Measurements from ENCODE around the gene PTPDC1. TPM values are rescaled to one million over a fixed set of nuclear protein-coding genes. Genes with fewer than 3 reads are reported as not detected.

PTPDC1 gene
- total and polyA plus RNA-seq, 2 donors (not counting 1 experiment from before 2014, with no cell fraction given), result 3.7 to 9.8 TPM

- peaks cover 0 to 7% (median 0%) of the 10 kb centered on the region in 3 donors for H3K9me3 ChIP-seq (ENCODE audit: control extremely low read depth in 1 of 3, control insufficient read depth in 2 of 3, insufficient read depth in 1 of 3, low read length in 2 of 3)
- no peak overlapping the region for H3K4me2 ChIP-seq (replicated peaks; ENCODE audit: low read depth, low read length, poor library complexity, severe bottlenecking)
- peaks cover 35 to 37% of the 10 kb centered on the region in 2 donors for H3K4me1 ChIP-seq (ENCODE audit: control insufficient read depth in 2 of 2, insufficient read depth in 2 of 2, low read length in 2 of 2)
- TF ChIP-seq CTCF (IDR thresholded peaks at IDR 0.05), result no peak
- TF ChIP-seq EZH2 (IDR thresholded peaks at IDR 0.05; ENCODE audit: borderline replicate concordance, insufficient read depth, low read depth, low read length, poor library complexity, severe bottlenecking), result no peak
- no peak overlapping the region for H3K9ac ChIP-seq (ENCODE audit: low read length)
- no peaks in the 10 kb centered on the region for H3K36me3 ChIP-seq (replicated peaks in 1 of 2; ENCODE audit: control extremely low read depth in 1 of 2, control insufficient read depth in 1 of 2, extremely low read depth in 1 of 2, insufficient read depth in 2 of 2, low read length in 1 of 2)
- ATAC-seq (ENCODE audit: low read depth), result no peak
- WGBS (ENCODE audit: insufficient coverage), result 39% methylated on average over 8 of the region's 10 CpGs
- no peak overlapping the region for H3K27ac ChIP-seq (ENCODE audit: low read length in 2 of 2)
- DNase-seq, result no peak
- Mint-ChIP-seq H3K4me1 (peaks cover 38% of the 10 kb centered on the region), H3K9me3 (ENCODE audit: insufficient read depth) (peaks cover 5% of the 10 kb centered on the region), H3K4me3 (no peak overlapping the region), H3K27ac (no peak overlapping the region), H3K27me3 (no peaks in the 10 kb centered on the region)
- ChIA-PET CTCF (interaction anchor here (0.7 to 3.1 kb wide), 3 partner anchors 25 to 92 kb away, joined by 3 to 10 read pairs (median 6); no protein-coding TSS in a partner anchor), POLR2A (interaction anchor here (0.7 kb wide), 1 partner anchor 1145 kb away, joined by 5 read pairs; no protein-coding TSS in a partner anchor)
- no peaks in the 10 kb centered on the region for H4K20me1 ChIP-seq (ENCODE audit: control insufficient read depth, insufficient read depth, low read length, poor library complexity, severe bottlenecking)
- peak overlapping the region; percentile 14 for H2AFZ ChIP-seq (ENCODE audit: insufficient read depth, low read depth, low read length, poor library complexity, severe bottlenecking)
- no peaks in the 10 kb centered on the region for H3K27me3 ChIP-seq (replicated peaks in 1 of 4; ENCODE audit: control extremely low read depth in 1 of 4, control insufficient read depth in 3 of 4, insufficient read depth in 4 of 4, low read length in 3 of 4)
- no peaks in the 10 kb centered on the region for H3K79me2 ChIP-seq (ENCODE audit: control insufficient read depth, insufficient read depth, low read length)
- intact Hi-C loops (cut with micrococcal nuclease), result no loop called here
- H3K4me3 ChIP-seq (ENCODE audit: control extremely low read depth in 1 of 5, extremely low read depth in 1 of 5, insufficient read depth in 1 of 5, low read depth in 2 of 5, low read length in 4 of 5), result no peak overlapping the region
These were observed 73.0 kb downstream of the PTPDC1 start for GRCh38 chr9:94157050-94157801.

Other genes with a start within 250 kb of the PTPDC1 start
- gene BARX1, start 129.1 kb upstream of the PTPDC1 start, total RNA-seq, result not detected in 2 replicates
- gene BARX1, start 129.1 kb upstream of the PTPDC1 start, polyA plus RNA-seq, result 0.12 TPM in 1 of 2 replicates, not detected in the other
- gene ZNF169, start 174.8 kb downstream of the PTPDC1 start, total RNA-seq, result 26.2 and 26.9 TPM in 2 replicates
- 19.0 and 22.0 TPM in 2 replicates for gene ZNF169, start 174.8 kb downstream of the PTPDC1 start, polyA plus RNA-seq
- not detected in 2 replicates for gene NUTM2F, start 244.2 kb downstream of the PTPDC1 start, total RNA-seq
- not detected in 2 replicates for gene NUTM2F, start 244.2 kb downstream of the PTPDC1 start, polyA plus RNA-seq